Neural progenitor cell (in vitro differentiated cells): ENCODE results near the gene PSMB9.

Experiments
- CTCF ChIP-seq: fragments of 200-600 bp; sonication (generic); IDR thresholded peaks from 2 replicates; pipeline ENCODE4 v1.5.1; 2017; ENCODE audit warnings: antibody characterized with exemption, mild to moderate bottlenecking
- EZH2 ChIP-seq: fragments of 200-600 bp; sonication (generic); IDR thresholded peaks from 2 replicates; pipeline ENCODE4 v1.6.1; 2017; ENCODE audit warnings: antibody characterized with exemption, mild to moderate bottlenecking, moderate library complexity

- TF ChIP-seq CTCF (no peak), EZH2 (no peak)
These were observed 51.1 kb downstream of the PSMB9 start for GRCh38 chr6:32905078-32905477.
